Measurements from ENCODE around the gene C9orf78. TPM values are rescaled to one million over a fixed set of nuclear protein-coding genes. Genes with fewer than 3 reads are reported as not detected.
A peak's percentile ranks its signal among the peaks of the same experiment; 100 is the strongest.

The C9orf78 gene
- total RNA-seq, 1 experiment from 2014 or later, result 58.8 TPM

GRCh38 chr9:129868023-129868871 is 33.2 kb upstream of the C9orf78 start:
- DNase-seq (ENCODE audit: low spot score), result no peak

- DNase-seq (ENCODE audit: low spot score), result no peak
Observed at GRCh38 chr9:129867136-129868022, 32.3 kb upstream of the C9orf78 start.

- no peak for DNase-seq (ENCODE audit: low spot score)
Observed at GRCh38 chr9:129866394-129867135, 31.5 kb upstream of the C9orf78 start.

GRCh38 chr9:129865668-129866320 is 30.7 kb upstream of the C9orf78 start:
- no peak for DNase-seq (ENCODE audit: low spot score)

- no peak for DNase-seq (ENCODE audit: low spot score)
Observed at GRCh38 chr9:129864991-129865647, 30.0 kb upstream of the C9orf78 start.

- peak; percentile 48 for DNase-seq (ENCODE audit: low spot score)
Observed at GRCh38 chr9:129863059-129863690, 28.1 kb upstream of the C9orf78 start.

GRCh38 chr9:129861447-129861827 is 26.4 kb upstream of the C9orf78 start:
- DNase-seq (ENCODE audit: low spot score), result no peak

- DNase-seq (ENCODE audit: low spot score), result no peak
Observed at GRCh38 chr9:129860653-129861446, 25.8 kb upstream of the C9orf78 start.

GRCh38 chr9:129858167-129858962 is 23.3 kb upstream of the C9orf78 start:
- no peak for DNase-seq (ENCODE audit: low spot score)

GRCh38 chr9:129857207-129857606 is 22.1 kb upstream of the C9orf78 start:
- no peak for DNase-seq (ENCODE audit: low spot score)

- DNase-seq (ENCODE audit: low spot score), result no peak
Observed at GRCh38 chr9:129854588-129855110, 19.6 kb upstream of the C9orf78 start.

GRCh38 chr9:129853614-129854013 is 18.5 kb upstream of the C9orf78 start:
- no peak for DNase-seq (ENCODE audit: low spot score)

GRCh38 chr9:129852579-129852978 is 17.5 kb upstream of the C9orf78 start:
- DNase-seq (ENCODE audit: low spot score), result no peak

- DNase-seq (ENCODE audit: low spot score), result no peak
Observed at GRCh38 chr9:129851821-129852220, 16.7 kb upstream of the C9orf78 start.

GRCh38 chr9:129850821-129851550 is 15.9 kb upstream of the C9orf78 start:
- no peak for DNase-seq (ENCODE audit: low spot score)

- DNase-seq (ENCODE audit: low spot score), result no peak
Observed at GRCh38 chr9:129849901-129850300, 14.8 kb upstream of the C9orf78 start.

- DNase-seq (ENCODE audit: low spot score), result no peak
Observed at GRCh38 chr9:129848712-129849441, 13.8 kb upstream of the C9orf78 start.
